ENCODE results near the gene WDR1. TPM values are rescaled to one million over a fixed set of nuclear protein-coding genes. Genes with fewer than 3 reads are reported as not detected.
A peak's percentile ranks its signal among the peaks of the same experiment; 100 is the strongest.

The WDR1 gene
- total and polyA plus RNA-seq, 2 experiments from 2014 or later = 413 to 487 TPM

DNA sequence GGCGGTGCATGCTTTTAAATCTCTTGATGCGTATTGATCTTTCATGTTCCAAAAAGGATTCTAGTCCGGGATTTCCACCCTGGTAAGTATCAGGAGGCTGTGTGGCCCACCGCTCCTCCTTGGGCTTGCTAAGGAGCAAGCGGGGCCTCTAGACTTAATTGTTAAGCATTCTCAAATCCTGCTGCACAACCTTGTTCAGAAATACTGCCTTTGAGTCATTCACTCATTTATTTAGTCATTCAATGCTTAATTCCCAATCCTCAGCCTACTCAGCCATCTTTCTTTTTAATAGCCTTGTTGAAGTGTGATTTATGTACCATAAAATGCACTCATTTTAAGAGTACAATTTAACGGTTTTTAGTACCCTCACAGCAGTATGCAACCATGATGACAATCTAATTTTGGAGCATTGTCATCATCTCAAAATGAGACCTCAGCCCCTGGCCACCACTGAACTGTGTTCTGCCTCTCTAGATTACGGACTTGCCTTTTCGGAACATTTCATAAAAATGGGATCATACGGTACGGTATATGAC is 79.7 kb downstream of the WDR1 start:
- Histone ChIP-seq H3K79me2 (ENCODE audit: insufficient read depth) (no peaks in the 10 kb centered on the region), H3K36me3 (ENCODE audit: low read depth) (no peaks in the 10 kb centered on the region), H3F3A (ENCODE audit: insufficient read depth) (peaks cover 26% of the 10 kb centered on the region; the same call in 1 of the 2 replicates), H3K4me3 (no peak overlapping the region), H3K4me2 (ENCODE audit: unreplicated experiment) (no peak overlapping the region), H3K4me1 (ENCODE audit: insufficient read depth) (peaks cover 20% of the 10 kb centered on the region), H3K27me3 (replicated peaks; ENCODE audit: insufficient read depth) (no peaks in the 10 kb centered on the region), H3K9ac (no peak overlapping the region), H2AFZ (no peak overlapping the region), H4K20me1 (ENCODE audit: insufficient read depth) (no peaks in the 10 kb centered on the region), H3K27ac (no peak overlapping the region), H3K9me2 (ENCODE audit: insufficient read depth) (no peaks in the 10 kb centered on the region), H3K9me3 (ENCODE audit: low read depth) (no peaks in the 10 kb centered on the region)
- TF ChIP-seq EZH2phosphoT487 (IDR thresholded peaks at IDR 0.05; ENCODE audit: insufficient read depth, low read depth) (no peak), EZH2 (IDR thresholded peaks at IDR 0.05; ENCODE audit: insufficient read depth, poor library complexity, severe bottlenecking) (no peak)
- 82 to 87% methylated on average over 10 of the region's 10 CpGs for WGBS, 2 experiments (ENCODE audit: low coverage in 1 of 2, low lambda C conversion rate in 2 of 2, missing lambda C conversion rate in 2 of 2)
- in situ Hi-C loops (cut with MboI) = no loop called here
- DNase-seq = no peak

DNA sequence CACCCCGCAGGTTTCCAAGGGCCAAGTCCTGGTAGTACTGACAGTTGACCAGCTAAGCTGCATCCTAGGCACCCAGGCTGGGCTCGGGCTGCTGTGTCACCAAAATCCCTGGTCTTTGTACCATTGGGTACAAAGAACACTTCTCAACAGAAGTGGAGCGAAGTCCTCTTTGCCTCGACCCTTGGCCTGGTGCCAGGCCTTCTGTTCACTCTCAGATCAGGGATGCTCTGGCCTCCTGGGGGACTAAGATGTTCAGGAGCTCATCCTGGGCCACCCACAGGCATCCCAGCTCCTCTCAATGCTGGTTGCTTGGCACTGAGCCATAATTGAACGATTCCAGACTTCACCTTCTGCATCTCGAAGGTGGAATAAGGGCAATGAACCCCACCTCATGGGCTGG is 81.5 kb downstream of the WDR1 start:
- DNase-seq = no peak
- Histone ChIP-seq H4K20me1 (ENCODE audit: insufficient read depth) (no peaks in the 10 kb centered on the region), H3K9ac (no peak overlapping the region), H3K4me1 (ENCODE audit: insufficient read depth) (peaks cover 20% of the 10 kb centered on the region), H3K27ac (no peak overlapping the region), H3K36me3 (ENCODE audit: low read depth) (no peaks in the 10 kb centered on the region), H3K9me2 (ENCODE audit: insufficient read depth) (no peaks in the 10 kb centered on the region), H3F3A (ENCODE audit: insufficient read depth) (peaks cover 26% of the 10 kb centered on the region; the same call in 1 of the 2 replicates), H3K4me2 (ENCODE audit: unreplicated experiment) (no peak overlapping the region), H3K9me3 (ENCODE audit: low read depth) (no peaks in the 10 kb centered on the region), H3K27me3 (replicated peaks; ENCODE audit: insufficient read depth) (no peaks in the 10 kb centered on the region), H3K4me3 (no peak overlapping the region), H3K79me2 (ENCODE audit: insufficient read depth) (no peaks in the 10 kb centered on the region), H2AFZ (no peak overlapping the region)
- TF ChIP-seq EZH2 (IDR thresholded peaks at IDR 0.05; ENCODE audit: insufficient read depth, poor library complexity, severe bottlenecking) = no peak
- no peak for TF ChIP-seq EZH2phosphoT487 (IDR thresholded peaks at IDR 0.05; ENCODE audit: insufficient read depth, low read depth)
- 67 to 71% methylated on average over 6 of the region's 6 CpGs for WGBS, 2 experiments (ENCODE audit: low coverage in 1 of 2, low lambda C conversion rate in 2 of 2, missing lambda C conversion rate in 2 of 2)
- in situ Hi-C loops (cut with MboI) = no loop called here

DNA sequence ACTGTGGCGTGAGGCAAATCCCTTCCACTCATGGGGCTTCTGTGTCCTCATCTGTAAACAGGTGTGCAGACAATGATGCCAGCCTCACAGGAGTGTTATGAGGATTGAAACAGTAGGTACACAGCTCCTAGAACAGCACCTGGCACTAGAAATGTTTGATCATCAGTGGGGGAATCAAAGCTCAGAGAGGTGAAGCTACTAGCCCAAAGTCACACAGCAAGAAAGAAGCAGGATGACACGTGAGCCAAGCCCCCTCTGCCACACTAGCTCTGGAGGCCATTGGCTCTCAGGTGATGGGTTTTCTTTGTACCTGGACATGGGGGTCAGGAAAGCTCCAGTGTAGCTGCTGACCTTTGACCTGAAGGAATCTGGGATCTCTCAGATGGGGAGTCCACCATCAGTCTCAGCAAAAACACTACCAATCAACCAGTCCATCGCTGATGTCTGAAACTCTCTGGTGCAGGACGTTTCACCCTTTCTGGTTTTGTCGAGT is 81.9 kb downstream of the WDR1 start:
- Histone ChIP-seq H3K36me3 (ENCODE audit: low read depth) (no peaks in the 10 kb centered on the region), H3F3A (ENCODE audit: insufficient read depth) (peaks cover 26% of the 10 kb centered on the region; the same call in 1 of the 2 replicates), H3K4me3 (no peak overlapping the region), H3K9me3 (ENCODE audit: low read depth) (no peaks in the 10 kb centered on the region), H3K4me2 (ENCODE audit: unreplicated experiment) (no peak overlapping the region), H3K9ac (no peak overlapping the region), H3K27ac (no peak overlapping the region), H3K27me3 (replicated peaks; ENCODE audit: insufficient read depth) (no peaks in the 10 kb centered on the region), H2AFZ (no peak overlapping the region), H3K9me2 (ENCODE audit: insufficient read depth) (no peaks in the 10 kb centered on the region), H4K20me1 (ENCODE audit: insufficient read depth) (no peaks in the 10 kb centered on the region), H3K79me2 (ENCODE audit: insufficient read depth) (no peaks in the 10 kb centered on the region), H3K4me1 (ENCODE audit: insufficient read depth) (peaks cover 20% of the 10 kb centered on the region)
- DNase-seq = no peak
- TF ChIP-seq EZH2phosphoT487 (IDR thresholded peaks at IDR 0.05; ENCODE audit: insufficient read depth, low read depth) (no peak), EZH2 (IDR thresholded peaks at IDR 0.05; ENCODE audit: insufficient read depth, poor library complexity, severe bottlenecking) (no peak)
- WGBS, 2 experiments (ENCODE audit: low coverage in 1 of 2, low lambda C conversion rate in 2 of 2, missing lambda C conversion rate in 2 of 2) = 85 to 87% methylated on average over 5 of the region's 5 CpGs
- in situ Hi-C loops (cut with MboI) = no loop called here

DNA sequence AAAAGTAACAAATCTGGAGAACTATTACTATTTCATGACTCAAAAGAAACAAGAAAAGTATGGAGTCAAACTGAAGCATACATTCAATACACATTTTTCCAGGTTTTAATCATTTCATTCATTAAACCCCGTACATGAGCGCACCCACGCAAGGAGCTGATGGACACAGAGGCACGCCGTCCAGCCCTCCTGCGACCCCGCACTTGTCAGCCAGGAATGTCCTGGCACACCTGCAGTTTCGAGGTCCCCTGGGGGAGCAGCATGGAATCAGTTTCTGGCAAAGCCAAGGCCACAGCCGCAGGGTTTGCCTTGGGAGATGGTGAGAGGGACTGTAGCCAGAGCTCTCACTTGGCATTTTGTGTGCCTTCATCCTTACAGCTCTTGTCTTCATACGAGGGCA is 82.5 kb downstream of the WDR1 start:
- H3F3A ChIP-seq (ENCODE audit: insufficient read depth) = peaks cover 26% of the 10 kb centered on the region; the same call in 1 of the 2 replicates
- peaks cover 21% of the 10 kb centered on the region for H3K4me1 ChIP-seq (ENCODE audit: insufficient read depth)
- no peaks in the 10 kb centered on the region for H3K79me2 ChIP-seq (ENCODE audit: insufficient read depth)
- H3K27ac ChIP-seq = 0 out of 2 replicates have a peak overlapping the region, but pooled peaks have one; percentile 84
- no peak for DNase-seq
- H3K9me3 ChIP-seq (ENCODE audit: low read depth) = no peaks in the 10 kb centered on the region
- H2AFZ ChIP-seq = no peak overlapping the region
- in situ Hi-C loops (cut with MboI) = no loop called here
- 92 to 96% methylated on average over 10 of the region's 10 CpGs for WGBS, 2 experiments (ENCODE audit: low coverage in 1 of 2, low lambda C conversion rate in 2 of 2, missing lambda C conversion rate in 2 of 2)
- no peak for TF ChIP-seq EZH2 (IDR thresholded peaks at IDR 0.05; ENCODE audit: insufficient read depth, poor library complexity, severe bottlenecking)
- no peak for TF ChIP-seq EZH2phosphoT487 (IDR thresholded peaks at IDR 0.05; ENCODE audit: insufficient read depth, low read depth)
- H3K27me3 ChIP-seq (replicated peaks; ENCODE audit: insufficient read depth) = no peaks in the 10 kb centered on the region
- H3K9ac ChIP-seq = no peak overlapping the region
- H3K36me3 ChIP-seq (ENCODE audit: low read depth) = no peaks in the 10 kb centered on the region
- H4K20me1 ChIP-seq (ENCODE audit: insufficient read depth) = no peaks in the 10 kb centered on the region
- no peaks in the 10 kb centered on the region for H3K9me2 ChIP-seq (ENCODE audit: insufficient read depth)
- H3K4me3 ChIP-seq = no peak overlapping the region
- H3K4me2 ChIP-seq (ENCODE audit: unreplicated experiment) = no peak overlapping the region

Measured in GM23248 (cell line).